ENCODE measurements around the gene GALNT16.

GALNT16 gene

DNA sequence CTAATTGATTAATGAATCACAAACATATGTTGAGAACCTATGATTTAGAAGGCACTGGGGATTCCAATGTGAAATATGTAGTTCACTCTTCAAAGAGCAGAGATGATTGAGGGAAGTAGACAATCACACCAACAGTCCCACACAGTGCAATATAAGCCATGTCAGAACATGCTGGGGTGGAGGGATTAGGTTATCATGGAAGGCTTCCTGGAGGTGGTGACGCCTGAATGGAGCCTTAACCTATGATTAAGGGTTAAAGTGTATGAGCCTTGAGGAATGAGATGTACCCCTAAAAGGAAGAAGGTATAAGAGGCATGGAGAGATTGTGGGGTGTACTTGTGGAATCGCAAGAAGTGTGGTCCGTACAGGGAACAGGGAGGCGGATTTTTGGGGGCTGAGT lies 106.8 kb downstream of the GALNT16 start:
- no peak for ATAC-seq
- no peak for TF ChIP-seq RARB (CRISPR knock-in tag; IDR thresholded peaks at IDR 0.05)
- no peak for TF ChIP-seq ZFP3 (CRISPR knock-in tag; IDR thresholded peaks at IDR 0.05)
- TF ChIP-seq ISL1 (CRISPR knock-in tag; IDR thresholded peaks at IDR 0.05), result no peak
- TF ChIP-seq, protein P1, sequence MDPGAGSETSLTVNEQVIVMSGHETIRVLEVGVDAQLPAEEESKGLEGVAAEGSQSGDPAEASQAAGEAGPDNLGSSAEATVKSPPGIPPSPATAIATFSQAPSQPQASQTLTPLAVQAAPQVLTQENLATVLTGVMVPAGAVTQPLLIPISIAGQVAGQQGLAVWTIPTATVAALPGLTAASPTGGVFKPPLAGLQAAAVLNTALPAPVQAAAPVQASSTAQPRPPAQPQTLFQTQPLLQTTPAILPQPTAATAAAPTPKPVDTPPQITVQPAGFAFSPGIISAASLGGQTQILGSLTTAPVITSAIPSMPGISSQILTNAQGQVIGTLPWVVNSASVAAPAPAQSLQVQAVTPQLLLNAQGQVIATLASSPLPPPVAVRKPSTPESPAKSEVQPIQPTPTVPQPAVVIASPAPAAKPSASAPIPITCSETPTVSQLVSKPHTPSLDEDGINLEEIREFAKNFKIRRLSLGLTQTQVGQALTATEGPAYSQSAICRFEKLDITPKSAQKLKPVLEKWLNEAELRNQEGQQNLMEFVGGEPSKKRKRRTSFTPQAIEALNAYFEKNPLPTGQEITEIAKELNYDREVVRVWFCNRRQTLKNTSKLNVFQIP (CRISPR knock-in tag; IDR thresholded peaks at IDR 0.05; ENCODE audit: borderline replicate concordance, low read depth), result no peak
- no peak for TF ChIP-seq GLIS3 (CRISPR knock-in tag; IDR thresholded peaks at IDR 0.05)
- TF ChIP-seq, protein P2, sequence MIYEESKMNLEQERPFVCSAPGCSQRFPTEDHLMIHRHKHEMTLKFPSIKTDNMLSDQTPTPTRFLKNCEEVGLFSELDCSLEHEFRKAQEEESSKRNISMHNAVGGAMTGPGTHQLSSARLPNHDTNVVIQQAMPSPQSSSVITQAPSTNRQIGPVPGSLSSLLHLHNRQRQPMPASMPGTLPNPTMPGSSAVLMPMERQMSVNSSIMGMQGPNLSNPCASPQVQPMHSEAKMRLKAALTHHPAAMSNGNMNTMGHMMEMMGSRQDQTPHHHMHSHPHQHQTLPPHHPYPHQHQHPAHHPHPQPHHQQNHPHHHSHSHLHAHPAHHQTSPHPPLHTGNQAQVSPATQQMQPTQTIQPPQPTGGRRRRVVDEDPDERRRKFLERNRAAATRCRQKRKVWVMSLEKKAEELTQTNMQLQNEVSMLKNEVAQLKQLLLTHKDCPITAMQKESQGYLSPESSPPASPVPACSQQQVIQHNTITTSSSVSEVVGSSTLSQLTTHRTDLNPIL (CRISPR knock-in tag; IDR thresholded peaks at IDR 0.05; ENCODE audit: low read depth), result no peak
- TF ChIP-seq, protein P3, sequence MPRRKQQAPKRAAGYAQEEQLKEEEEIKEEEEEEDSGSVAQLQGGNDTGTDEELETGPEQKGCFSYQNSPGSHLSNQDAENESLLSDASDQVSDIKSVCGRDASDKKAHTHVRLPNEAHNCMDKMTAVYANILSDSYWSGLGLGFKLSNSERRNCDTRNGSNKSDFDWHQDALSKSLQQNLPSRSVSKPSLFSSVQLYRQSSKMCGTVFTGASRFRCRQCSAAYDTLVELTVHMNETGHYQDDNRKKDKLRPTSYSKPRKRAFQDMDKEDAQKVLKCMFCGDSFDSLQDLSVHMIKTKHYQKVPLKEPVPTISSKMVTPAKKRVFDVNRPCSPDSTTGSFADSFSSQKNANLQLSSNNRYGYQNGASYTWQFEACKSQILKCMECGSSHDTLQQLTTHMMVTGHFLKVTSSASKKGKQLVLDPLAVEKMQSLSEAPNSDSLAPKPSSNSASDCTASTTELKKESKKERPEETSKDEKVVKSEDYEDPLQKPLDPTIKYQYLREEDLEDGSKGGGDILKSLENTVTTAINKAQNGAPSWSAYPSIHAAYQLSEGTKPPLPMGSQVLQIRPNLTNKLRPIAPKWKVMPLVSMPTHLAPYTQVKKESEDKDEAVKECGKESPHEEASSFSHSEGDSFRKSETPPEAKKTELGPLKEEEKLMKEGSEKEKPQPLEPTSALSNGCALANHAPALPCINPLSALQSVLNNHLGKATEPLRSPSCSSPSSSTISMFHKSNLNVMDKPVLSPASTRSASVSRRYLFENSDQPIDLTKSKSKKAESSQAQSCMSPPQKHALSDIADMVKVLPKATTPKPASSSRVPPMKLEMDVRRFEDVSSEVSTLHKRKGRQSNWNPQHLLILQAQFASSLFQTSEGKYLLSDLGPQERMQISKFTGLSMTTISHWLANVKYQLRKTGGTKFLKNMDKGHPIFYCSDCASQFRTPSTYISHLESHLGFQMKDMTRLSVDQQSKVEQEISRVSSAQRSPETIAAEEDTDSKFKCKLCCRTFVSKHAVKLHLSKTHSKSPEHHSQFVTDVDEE (CRISPR knock-in tag; IDR thresholded peaks at IDR 0.05), result no peak
- TF ChIP-seq ZNF70 (CRISPR knock-in tag; IDR thresholded peaks at IDR 0.05), result no peak
- no peak for TF ChIP-seq ZFP30 (CRISPR knock-in tag; IDR thresholded peaks at IDR 0.05)
- no peak for TF ChIP-seq TCF4 (CRISPR knock-in tag; IDR thresholded peaks at IDR 0.05; ENCODE audit: borderline replicate concordance)
- no peak for TF ChIP-seq PPARA (CRISPR knock-in tag; IDR thresholded peaks at IDR 0.05; ENCODE audit: borderline replicate concordance)
- TF ChIP-seq BACH2 (CRISPR knock-in tag; IDR thresholded peaks at IDR 0.05; ENCODE audit: borderline replicate concordance), result no peak
- TF ChIP-seq ARNTL (CRISPR knock-in tag; IDR thresholded peaks at IDR 0.05; ENCODE audit: borderline replicate concordance, low read depth), result no peak
- TF ChIP-seq TOX (CRISPR knock-in tag; IDR thresholded peaks at IDR 0.05; ENCODE audit: borderline replicate concordance), result no peak
- no peak for TF ChIP-seq OSR1 (CRISPR knock-in tag; IDR thresholded peaks at IDR 0.05)
- TF ChIP-seq ZC3H10 (CRISPR knock-in tag; IDR thresholded peaks at IDR 0.05), result no peak
- TF ChIP-seq ZNF8 (CRISPR knock-in tag; IDR thresholded peaks at IDR 0.05), result no peak
- no peak for TF ChIP-seq SNAI2 (CRISPR knock-in tag; IDR thresholded peaks at IDR 0.05)
- no peak for TF ChIP-seq ZNF565 (CRISPR knock-in tag; conservative IDR thresholded peaks at IDR 0.05; ENCODE audit: low read depth)
- TF ChIP-seq CSDC2 (CRISPR knock-in tag; IDR thresholded peaks at IDR 0.05), result no peak

DNA sequence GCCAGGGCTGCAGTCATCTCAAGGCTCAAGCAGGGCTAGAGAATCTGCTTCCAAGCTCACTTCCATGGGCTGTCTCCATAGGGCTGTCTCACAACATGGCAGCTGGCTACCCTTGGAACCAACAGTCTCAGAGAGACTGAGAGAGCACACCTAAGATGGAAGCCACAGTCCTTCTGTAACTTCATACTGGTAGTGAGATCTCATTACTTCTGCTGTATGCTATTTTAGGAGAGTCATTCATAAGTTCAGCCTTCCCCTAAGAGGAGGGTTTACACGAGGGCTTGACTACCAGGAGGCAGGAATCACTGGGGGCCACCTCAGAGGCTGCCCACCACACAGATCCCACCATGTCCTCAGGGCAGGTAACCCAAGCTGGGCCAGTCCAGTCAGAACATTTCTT lies 108.4 kb downstream of the GALNT16 start:
- no peak for ATAC-seq
- no peak for TF ChIP-seq GLIS3 (CRISPR knock-in tag; IDR thresholded peaks at IDR 0.05)
- TF ChIP-seq OSR1 (CRISPR knock-in tag; IDR thresholded peaks at IDR 0.05), result no peak
- TF ChIP-seq, protein P2 (CRISPR knock-in tag; IDR thresholded peaks at IDR 0.05; ENCODE audit: low read depth), result no peak
- TF ChIP-seq, protein P4, sequence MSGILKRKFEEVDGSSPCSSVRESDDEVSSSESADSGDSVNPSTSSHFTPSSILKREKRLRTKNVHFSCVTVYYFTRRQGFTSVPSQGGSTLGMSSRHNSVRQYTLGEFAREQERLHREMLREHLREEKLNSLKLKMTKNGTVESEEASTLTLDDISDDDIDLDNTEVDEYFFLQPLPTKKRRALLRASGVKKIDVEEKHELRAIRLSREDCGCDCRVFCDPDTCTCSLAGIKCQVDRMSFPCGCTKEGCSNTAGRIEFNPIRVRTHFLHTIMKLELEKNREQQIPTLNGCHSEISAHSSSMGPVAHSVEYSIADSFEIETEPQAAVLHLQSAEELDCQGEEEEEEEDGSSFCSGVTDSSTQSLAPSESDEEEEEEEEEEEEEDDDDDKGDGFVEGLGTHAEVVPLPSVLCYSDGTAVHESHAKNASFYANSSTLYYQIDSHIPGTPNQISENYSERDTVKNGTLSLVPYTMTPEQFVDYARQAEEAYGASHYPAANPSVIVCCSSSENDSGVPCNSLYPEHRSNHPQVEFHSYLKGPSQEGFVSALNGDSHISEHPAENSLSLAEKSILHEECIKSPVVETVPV (CRISPR knock-in tag; IDR thresholded peaks at IDR 0.05), result no peak
- TF ChIP-seq CSDC2 (CRISPR knock-in tag; IDR thresholded peaks at IDR 0.05), result no peak
- TF ChIP-seq SNAI2 (CRISPR knock-in tag; IDR thresholded peaks at IDR 0.05), result no peak

DNA sequence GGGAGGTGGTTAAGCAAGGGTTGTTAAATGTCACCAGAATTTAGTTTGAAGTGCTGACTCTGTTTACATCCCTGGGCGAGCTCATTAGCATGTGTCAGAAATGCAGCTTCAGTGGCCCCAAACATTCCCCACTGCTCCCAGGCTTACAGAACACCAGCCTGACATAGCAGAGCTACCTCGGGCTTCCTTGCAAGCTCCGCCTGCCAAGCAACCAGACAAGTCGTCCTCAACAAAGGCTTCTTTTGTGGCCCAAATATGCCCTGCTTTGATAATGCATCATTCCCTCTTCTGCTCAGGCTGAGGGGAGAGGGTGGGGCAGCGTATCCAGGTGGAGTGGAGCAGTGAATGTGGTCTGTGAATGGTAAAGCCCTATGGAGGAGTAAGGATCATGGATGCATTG lies 110.1 kb downstream of the GALNT16 start:
- ATAC-seq, result no peak
- TF ChIP-seq, protein P4 (CRISPR knock-in tag; IDR thresholded peaks at IDR 0.05), result no peak
- TF ChIP-seq RARB (CRISPR knock-in tag; IDR thresholded peaks at IDR 0.05) (no peak), GLIS3 (CRISPR knock-in tag; IDR thresholded peaks at IDR 0.05) (no peak), TOX (CRISPR knock-in tag; IDR thresholded peaks at IDR 0.05; ENCODE audit: borderline replicate concordance) (no peak)
- TF ChIP-seq, protein P1 (CRISPR knock-in tag; IDR thresholded peaks at IDR 0.05; ENCODE audit: borderline replicate concordance, low read depth), result no peak
- TF ChIP-seq, protein P3 (CRISPR knock-in tag; IDR thresholded peaks at IDR 0.05), result no peak

Measured in SK-N-SH treated with all-trans-retinoic acid at 6 μM for 48 hours (cell line).